NCI-H1694 treated with DMSO at 0.1 percent for 48 hours (cell line): ENCODE data around the gene CFL1.

ENCODE experiments used
- DNase-seq: peaks from one replicate; lab custom pipeline; 2025; lab: John Stamatoyannopoulos, UW

CFL1 gene

DNA sequence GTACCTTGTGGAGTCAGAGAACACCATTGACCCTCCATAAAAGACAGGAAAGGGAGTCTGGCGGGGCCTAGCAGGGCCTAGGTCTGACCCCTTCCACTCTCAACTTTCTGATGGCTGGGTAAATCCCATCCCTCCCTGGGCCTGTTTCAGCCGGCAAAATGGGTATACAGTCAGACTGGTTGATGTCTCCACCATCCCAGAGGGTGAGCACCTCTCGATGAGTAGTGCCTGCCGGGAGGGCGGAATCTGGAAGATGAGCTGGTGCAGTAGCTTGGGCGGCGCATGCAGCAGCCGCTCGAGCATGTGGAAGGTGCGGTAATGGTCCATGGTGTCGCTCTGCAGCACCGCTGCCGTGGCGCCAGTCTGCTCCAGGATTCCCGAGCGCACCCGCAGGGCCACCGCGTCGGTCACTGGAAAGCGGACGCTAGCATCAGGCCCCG lies 29.8 kb upstream of the CFL1 start:
- DNase-seq: no peak

DNA sequence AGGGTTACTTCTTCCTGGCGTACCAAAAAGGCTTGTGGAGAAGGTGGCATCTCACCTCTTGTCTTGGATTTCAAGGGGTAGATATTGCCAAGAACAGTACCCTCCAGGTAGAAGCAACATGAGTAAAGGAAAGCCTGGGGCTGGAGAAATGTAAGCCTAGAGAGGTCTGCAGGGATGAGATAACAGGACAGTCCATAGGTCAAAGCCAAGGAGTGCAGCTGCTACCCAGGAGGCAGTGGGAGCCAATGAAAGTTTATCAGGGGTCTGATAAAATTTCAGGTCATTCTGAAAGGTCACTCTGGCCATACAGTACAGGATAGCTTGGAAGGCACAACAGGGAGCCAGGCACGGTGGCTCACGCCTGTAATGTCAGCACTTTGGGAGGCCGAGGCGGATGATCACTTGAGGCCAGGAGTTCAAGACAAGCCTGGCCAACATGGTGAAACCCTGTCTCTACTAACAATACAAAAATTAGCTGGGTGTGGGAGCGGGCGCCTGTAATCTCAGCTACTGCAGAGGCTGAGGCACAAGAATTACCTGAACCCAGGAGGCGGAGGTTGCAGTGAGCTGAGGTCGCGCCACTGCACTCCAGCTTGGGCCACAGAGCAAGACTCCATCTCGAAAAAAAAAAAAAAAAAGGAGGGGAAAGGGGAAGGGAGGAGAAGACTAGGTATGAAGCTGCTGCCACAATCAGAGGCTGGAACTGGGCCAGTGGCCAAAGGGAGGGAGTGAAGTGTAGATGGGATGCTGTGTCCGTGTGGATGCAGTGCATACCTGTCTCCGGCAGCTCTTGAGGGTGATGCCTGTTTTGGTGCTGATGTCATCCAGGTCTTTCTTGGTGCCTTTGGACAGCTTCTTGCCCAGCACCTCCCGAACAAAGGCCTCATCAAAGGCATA lies 29.1 kb upstream of the CFL1 start:
- DNase-seq: no peak

DNA sequence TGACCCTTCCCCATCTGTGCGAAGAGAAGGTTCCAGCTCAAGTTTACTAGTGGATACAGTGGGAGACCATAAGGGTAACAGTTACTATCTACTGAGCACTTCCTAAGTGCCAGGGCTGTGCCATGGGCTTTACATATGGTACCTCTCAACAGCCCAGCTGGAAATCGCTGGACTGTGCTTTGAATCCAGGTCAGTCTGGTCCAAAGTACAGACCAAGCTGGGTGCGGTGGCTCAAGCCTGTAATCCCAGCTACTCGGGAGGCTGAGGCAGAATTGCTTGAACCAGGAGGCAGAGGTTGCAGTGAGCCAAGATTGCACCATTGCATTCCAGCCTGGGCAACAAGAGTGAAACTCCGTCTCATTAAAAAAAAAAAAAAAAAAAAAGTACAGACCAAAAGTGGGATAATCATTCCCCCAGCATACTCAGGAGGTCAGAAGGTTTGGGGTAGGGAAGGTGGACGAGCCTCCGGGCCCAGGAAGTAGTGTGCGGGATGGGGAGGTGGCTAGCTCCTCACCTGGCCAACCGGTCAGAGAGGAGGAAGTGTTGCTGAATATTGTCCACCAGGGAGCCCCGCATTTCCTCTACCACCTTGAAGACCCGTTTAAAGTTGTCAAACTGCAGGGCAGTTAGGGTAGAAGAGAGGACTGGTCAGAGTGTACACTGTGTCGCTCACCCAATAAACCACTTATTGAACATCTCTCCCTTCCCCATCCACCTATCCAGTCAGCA lies 28.0 kb upstream of the CFL1 start:
- no peak for DNase-seq

DNA sequence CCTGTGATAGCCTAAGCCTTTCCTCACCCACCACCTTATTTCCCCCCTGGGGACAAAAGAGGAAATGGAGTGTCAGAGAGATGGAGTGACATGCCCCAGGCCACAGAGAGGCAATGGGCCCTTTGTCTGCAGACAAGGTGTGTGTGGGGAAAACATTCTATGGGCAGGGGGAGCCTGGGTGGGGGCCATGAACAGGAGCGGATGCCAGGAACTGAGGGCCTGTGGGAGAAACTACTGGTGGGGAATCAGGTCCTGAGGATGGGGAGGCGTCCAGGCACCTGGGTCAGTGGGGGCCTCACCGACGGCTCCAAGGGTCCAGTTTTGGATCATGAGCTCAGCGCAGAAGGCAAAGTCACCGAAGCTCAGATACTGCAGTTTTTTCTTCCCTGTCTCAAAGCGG lies 27.3 kb upstream of the CFL1 start:
- DNase-seq: no peak

DNA sequence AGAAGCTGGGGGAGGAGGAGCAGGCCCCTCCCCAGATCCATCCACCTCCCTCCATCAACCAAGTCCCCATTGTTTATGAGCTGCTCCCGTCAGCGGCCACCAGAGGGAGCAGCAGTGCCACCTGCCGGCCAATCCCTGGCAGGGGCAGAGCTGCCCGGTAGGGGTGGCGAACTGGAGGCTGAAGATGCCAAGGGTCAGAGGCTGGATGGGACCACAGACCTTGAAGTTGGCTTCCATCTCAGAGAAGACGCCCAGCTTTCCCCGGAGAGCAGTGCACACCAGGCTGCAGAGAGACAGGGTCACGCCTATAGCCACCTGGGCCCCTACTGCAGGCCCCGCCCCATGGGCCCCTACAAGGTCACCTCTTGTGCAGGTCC lies 26.7 kb upstream of the CFL1 start:
- DNase-seq: peak; percentile 6

DNA sequence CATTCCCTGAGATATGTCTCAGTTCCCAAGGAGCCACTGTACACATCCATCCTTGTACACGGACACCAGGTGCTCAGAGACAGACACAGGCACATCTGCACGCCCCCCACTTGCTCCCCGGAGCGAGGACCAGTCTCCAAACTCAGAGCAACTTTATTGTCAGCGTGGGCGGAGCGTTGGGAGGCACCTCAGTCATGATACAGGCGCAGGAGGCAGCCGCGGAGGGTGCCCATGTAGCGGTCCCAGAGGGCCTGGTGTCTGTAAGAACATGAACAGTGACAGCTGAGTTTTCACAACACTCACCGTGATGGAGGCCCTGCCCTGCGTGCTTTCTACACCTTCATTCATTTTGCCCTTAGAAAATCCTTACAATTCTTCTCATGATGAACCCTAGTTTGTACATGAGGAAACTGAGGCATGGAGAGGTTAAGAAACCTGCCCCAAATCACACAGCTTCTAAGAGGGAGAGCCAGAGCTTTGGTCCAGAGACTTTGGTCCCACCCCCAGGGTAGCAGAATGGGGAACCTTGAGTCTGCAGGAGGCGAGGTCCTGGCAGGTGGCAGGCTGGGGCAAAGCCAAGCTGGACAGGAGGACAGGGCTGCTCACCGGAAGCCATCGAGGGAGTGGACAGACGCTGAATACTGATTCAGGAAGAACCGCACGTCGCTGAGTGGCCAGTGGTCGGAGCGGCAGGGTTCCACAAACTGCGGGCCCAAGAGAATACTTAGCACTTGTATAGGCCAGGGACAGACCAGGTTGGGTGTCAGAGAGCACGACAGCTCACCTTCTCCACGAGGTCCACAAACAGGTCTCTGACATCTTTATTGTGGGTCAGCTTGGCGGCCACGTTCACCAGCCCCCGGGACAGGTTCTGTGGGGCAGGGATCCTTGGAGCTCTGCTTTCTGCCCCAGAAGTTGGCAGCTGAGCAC lies 26.1 kb upstream of the CFL1 start:
- DNase-seq: no peak

DNA sequence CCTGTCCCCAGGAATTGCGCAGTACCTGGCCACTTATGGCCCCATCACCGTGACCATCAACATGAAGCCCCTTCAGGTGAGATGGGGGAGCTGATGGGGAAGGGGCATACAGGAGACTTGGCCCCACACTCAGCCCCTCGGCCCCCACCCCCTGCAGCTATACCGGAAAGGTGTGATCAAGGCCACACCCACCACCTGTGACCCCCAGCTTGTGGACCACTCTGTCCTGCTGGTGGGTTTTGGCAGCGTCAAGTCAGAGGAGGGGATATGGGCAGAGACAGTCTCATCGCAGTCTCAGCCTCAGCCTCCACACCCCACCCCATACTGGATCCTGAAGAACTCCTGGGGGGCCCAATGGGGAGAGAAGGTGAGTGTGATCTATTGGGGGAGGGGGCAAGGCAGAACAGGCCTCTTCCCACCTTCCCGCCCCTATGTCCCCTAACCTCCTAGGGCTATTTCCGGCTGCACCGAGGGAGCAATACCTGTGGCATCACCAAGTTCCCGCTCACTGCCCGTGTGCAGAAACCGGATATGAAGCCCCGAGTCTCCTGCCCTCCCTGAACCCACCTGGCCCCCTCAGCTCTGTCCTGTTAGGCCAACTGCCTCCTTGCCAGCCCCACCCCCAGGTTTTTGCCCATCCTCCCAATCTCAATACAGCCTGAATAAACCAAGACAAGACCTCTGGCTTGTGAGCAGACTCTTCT lies 25.2 kb upstream of the CFL1 start:
- DNase-seq: no peak

DNA sequence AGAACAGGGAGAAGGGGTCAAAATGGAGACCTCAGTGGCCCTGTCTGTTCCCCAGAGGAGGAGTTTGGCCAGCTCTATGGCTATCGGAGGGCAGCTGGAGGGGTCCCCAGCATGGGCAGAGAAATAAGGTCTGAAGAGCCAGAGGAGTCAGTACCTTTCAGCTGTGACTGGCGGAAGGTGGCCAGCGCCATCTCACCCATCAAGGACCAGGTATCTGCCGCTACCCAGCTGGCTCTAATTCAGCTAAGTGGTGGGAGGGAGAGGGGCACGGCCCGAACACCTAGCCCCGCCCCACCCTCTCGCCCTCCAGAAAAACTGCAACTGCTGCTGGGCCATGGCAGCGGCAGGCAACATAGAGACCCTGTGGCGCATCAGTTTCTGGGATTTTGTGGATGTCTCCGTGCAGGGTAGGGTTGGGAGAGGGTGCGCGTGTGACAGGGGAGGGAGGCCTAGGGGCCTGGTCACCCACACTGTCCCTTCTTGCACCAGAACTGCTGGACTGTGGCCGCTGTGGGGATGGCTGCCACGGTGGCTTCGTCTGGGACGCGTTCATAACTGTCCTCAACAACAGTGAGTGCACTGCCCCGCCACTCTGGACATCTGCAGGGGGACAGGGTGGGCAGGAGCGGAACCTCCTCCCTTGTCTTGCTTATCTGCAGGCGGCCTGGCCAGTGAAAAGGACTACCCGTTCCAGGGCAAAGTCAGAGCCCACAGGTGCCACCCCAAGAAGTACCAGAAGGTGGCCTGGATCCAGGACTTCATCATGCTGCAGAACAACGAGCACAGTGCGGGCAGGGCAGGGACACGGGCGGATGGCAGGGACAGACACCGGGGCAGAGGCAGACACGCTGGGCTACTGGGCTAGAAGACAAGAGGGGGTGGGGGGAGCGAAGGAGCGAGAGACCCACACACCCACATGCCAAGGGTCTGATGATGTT lies 24.4 kb upstream of the CFL1 start:
- DNase-seq: no peak

DNA sequence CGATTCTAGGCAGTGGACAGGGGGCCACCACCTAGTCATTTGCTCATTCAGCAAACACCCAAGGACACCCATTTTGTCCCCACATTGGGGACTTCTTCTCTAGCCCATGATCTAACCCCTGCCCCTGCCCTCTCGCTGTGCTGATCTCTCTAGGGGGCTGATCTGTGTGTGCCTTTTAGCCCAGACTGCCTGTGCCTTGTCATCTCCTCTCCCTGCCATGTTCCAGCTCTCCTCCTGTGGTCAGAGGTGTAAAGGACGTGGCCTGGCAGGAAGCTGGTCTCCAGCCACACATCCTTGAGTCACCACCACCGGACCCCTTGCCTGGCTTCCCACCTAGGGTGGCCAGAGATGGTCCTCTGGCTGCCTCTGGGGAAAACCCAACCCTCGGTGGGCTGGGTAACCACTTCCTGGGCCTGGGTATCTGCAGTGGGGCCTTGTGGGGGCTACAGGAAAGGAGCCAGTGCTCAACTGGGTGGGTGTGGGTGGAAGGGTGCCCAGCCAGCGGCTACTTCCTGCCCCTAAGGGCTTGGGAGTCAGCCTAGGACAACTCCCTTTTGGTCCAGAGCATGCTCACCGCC lies 23.0 kb upstream of the CFL1 start:
- DNase-seq: no peak

DNA sequence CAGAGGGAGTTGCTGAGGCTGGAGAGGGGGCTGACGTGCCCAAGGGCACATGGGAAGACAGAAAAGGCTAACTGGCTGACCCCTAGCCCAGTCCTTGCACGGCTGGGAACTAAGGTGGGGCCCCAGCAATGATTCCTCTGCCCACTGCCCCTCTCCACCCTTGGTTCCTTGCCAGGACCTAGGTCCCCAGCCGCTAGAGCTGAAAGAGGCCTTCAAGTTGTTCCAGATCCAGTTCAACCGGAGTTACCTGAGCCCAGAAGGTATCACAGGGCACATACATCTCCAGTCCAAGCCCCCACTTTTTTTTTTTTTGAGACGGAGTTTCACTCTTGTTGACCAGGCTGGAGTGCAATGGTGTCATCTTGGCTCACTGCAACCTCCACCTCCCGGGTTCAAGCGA lies 22.0 kb upstream of the CFL1 start:
- no peak for DNase-seq

DNA sequence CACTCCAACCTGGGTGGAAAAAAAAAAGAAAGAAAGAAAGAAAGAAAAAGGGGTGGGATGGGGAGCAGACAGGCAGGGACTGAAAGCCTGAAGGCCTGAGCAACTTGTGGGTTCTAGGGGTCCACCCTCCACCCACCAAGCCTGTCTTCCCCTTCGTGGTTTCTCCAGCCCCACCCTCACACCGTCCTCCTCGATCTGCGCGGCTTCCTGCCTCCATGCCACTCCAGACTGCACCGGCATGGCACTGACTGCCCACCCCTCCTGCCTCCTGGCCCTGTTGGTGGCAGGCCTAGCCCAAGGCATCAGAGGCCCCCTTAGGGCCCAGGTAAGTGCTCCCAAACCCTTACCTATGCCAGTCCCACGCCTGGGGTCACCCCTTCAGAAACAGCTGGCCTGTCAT lies 21.6 kb upstream of the CFL1 start, which contains the start of gene CTSW:
Gene CTSW (plus strand): TSS at position 221 of the 400 bp plus-strand sequence. CDS start 18 bp downstream, at position 239.
- DNase-seq: no peak

DNA sequence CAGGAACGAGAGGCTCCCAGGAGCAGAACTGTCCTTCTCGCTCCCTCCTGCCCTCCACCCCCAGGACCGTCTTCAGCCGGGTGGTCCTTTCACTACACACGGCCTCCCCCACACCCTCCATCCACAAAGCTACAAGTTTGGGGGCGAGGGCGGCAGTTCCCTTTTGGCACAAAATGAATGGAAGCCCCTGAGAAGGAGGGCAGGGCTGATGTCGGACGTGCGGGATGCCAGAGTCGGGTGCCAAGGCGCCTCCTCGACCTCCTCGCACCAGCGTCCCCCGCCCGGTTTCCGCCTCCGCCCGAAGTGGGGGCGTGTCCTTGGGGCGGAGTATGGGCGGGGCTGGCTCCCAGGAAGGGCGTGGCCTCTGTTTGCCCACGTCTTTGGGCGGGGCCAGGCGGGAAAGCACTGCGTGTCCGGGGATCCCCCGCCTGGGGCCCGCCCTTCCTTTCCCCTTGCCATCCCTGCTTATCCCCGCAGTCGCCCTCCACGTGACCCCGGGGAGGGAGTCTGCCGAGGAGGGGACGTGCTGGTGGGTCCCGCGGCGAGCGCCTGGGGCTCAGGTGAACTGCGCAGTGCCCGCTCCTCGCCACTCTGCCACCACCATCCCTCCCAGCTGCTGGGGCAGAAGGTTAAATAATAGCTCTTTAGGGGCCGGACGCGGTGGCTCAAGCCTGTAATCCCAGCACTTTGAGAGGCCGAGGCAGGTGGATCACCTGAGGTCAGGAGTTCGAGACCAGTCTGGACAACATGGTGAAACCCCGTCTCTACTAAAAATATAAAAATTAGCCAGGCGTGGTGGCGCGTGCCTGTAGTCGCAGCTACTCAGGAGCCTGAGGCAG lies 15.6 kb upstream of the CFL1 start:
- DNase-seq: peak; percentile 69

DNA sequence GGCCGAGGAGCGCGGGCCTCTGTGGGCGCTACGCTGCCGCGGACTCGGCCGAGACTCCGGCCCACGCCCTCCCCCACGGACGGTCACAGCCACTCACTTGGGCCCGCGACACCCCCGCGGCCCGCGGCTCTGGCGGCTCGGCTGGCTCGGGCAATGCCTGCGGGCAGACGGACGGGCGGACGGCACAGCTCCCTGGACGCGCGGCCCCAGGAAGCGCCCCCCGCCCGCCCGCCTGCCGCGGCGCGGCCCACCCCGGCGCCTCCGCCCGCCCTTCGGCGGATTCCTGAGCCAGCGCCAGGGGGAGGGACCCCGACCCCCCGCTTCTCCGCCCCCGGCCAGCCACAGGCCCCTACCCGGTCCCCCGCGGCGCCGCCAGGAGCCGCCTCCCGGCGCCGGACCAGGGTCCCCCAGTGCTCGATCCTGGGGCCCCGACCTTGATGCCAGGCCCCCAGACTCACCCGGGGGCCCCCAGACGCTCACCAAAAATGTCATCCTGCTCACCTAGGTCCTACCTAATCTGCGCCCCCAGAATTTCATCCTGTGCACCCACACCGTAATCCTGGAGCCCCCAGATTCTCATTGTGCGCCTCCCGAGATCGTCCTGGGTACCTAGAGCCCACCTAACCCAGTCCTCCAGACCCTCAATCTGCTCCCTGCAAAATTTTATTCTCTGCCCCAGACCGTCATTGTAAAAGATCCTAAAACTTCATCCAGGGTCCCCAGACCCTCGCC lies 14.8 kb upstream of the CFL1 start, which contains the start of gene EFEMP2:
Gene EFEMP2 (minus strand): TSS at position 215 of the 732 bp plus-strand sequence. CDS start 446 bp downstream, outside the sequence.
- no peak for DNase-seq

DNA sequence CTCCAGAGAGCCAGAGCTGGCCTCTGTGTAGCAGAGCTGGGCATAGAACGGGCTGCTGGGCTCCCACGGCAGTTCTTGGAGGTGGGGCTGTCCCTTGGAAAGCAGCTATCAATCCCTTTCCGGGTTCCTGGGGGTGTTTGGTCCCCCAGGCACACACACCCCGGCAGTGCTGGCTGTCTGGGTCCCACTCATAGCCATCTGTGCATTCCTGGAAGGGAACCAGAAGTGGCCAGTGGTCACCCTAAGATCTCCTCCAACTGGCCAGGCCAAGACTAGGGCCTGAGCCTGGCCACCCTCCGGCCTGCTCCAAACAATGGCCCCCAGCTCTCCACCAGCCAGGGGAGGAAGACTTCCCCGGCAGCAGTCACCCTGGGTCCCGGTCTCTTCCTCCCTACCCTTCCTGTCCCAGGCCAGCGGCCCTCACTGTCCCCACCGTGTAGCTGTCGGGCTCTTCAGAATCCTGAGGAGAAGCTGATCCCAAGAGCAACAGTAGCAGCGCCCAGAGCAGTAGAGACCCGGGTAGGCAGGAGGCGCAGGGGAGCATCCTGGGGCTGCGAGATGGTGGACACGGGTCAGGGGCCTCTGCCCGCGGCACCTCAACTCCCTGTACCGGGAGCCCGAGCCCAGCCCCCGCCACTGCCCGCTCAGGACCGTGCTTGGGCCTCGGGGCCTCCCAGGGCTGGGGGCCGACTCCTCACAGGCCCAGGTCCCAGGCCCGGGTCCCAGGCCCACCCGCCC lies 14.0 kb upstream of the CFL1 start:
- DNase-seq: no peak

DNA sequence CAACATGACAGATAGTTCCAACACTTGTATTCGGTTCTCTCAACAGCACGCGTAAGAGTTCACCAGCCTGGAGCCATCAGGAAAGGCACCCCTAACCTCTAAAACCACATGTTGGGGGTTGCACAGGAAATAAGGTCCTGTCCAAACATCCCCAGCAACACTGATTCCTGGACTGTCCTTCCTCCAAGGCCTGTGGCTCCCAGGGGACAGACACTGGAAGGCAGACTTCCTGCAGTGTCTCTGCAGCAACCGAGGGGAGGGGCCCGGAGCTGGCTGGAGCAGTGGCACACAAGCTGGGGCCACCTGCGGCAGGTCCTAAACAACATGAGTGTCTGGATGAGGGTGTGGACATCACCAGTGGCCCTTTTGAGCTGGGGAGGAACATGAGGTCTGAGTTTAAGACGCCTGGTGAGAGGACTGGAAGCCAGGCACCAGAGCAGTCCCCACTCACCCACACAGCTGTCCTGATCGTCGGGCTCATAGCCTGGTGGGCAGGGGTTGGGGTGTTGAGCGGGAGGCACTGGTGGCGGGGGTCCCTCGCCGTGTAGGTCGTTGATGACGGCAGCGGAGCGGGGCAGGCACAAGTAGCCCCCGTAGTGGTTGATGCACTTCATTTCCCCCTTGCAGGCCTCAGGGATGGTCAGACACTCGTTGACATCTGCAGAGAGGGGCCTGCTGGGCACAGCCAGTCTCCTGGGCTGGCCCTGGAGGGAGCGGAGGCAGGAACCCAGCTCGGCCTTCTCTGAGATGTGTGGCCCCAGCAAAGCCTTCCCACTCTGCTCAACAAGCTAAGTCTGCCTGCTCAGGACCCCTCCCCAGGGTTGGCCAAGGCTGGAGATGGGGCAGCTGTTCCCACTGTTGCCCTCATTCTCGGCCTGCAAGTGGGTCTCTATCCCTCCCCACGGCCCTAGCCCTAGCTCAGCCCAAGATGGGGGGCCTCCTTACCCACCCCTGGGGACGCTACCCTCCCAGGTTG lies 13.0 kb upstream of the CFL1 start:
- no peak for DNase-seq

DNA sequence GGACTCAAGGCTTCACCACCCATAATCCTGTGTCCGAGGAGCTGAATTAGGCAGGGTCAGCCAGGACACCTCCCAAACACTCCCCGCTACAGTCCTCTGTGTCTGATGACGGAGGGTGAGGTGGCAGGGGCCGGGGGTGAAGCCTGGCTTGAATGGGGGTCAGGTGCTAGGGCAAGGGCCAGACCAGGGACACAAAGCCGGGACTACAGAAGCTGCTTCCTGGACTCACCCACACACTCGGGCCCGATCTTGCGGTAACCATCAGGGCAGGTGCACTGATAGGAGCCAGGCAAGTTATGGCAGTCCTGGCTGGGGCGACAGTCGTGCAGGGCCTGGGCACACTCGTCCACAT lies 12.3 kb upstream of the CFL1 start:
- no peak for DNase-seq
